ENCODE measurements around the gene TMEM40. TPM values are rescaled to one million over a fixed set of nuclear protein-coding genes. Genes with fewer than 3 reads are reported as not detected.
A peak's percentile ranks its signal among the peaks of the same experiment; 100 is the strongest.

The TMEM40 gene
- total and polyA plus RNA-seq, 9 of the 15 experiments (the other 6 are each of a cell fraction or from before 2014, with no cell fraction given), result 0.11 to 0.31 (median 0.14) TPM; not detected in 6

GRCh38 chr3:12755754-12756153, 3.3 kb downstream of the TMEM40 start (continued):
- TF ChIP-seq, protein P1, sequence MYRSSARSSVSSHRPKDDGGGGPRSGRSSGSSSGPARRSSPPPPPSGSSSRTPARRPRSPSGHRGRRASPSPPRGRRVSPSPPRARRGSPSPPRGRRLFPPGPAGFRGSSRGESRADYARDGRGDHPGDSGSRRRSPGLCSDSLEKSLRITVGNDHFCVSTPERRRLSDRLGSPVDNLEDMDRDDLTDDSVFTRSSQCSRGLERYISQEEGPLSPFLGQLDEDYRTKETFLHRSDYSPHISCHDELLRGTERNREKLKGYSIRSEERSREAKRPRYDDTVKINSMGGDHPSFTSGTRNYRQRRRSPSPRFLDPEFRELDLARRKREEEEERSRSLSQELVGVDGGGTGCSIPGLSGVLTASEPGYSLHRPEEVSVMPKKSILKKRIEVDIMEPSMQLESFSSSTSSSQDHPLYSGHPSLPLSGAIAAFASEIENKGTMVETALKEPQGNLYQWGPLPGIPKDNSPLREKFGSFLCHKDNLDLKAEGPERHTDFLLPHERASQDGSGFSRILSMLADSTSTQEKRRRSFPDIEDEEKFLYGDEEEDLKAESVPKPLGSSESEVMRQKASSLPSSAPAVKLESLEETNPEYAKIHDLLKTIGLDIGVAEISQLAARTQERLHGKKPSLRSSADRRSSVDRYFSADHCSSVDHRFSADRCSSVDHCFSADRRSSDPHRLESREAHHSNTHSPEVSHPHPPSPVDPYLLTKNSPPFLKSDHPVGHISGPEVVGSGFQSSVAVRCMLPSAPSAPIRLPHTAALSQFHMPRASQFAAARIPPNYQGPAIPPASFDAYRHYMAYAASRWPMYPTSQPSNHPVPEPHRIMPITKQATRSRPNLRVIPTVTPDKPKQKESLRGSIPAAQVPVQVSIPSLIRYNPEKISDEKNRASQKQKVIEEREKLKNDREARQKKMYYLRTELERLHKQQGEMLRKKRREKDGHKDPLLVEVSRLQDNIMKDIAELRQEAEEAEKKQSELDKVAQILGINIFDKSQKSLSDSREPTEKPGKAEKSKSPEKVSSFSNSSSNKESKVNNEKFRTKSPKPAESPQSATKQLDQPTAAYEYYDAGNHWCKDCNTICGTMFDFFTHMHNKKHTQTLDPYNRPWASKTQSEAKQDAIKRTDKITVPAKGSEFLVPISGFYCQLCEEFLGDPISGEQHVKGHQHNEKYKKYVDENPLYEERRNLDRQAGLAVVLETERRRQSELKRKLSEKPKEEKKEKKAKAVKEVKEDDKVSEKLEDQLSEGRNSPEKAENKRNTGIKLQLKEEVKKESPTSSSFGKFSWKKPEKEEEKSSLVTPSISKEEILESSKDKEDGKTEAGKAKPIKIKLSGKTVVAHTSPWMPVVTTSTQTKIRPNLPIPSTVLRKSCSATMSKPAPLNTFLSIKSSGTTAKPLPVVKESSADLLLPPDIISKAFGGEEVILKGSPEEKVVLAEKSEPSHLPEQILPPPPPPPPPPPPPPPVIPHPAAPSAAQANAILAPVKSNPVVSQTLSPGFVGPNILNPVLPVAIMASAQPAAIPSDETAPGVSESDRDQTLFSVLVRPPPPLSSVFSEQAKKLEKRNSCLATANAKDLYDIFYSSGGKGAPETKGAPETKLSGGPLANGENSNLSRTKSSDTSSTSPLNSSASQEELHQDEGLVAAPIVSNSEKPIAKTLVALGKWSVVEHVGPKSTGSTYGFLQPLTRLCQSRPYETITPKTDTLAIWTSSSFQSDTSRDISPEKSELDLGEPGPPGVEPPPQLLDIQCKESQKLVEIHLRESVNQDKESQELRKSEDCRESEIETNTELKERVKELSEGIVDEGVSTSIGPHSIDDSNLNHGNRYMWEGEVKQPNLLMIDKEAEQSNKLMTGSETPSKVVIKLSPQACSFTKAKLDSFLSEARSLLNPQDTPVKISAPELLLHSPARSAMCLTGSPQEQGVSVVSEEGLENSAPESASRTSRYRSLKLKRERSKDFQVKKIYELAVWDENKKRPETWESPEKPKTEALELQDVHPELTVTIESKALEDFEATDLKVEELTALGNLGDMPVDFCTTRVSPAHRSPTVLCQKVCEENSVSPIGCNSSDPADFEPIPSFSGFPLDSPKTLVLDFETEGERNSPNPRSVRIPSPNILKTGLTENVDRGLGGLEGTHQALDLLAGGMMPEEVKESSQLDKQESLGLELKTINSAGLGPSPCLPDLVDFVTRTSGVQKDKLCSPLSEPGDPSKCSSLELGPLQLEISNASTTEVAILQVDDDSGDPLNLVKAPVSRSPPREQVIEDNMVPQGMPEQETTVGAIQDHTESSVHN (IDR thresholded peaks at IDR 0.05; ENCODE audit: borderline replicate concordance in 1 of 2, low read depth in 1 of 2), result no peak
- TF ChIP-seq HDAC2 (IDR thresholded peaks at IDR 0.05) (peak; percentile 36; the same call in 1 of the 2 replicates), ELF1 (tag; IDR thresholded peaks at IDR 0.05) (no peak), GABPB2 (CRISPR knock-in tag; conservative IDR thresholded peaks at IDR 0.05) (no peak), HOXB6 (CRISPR knock-in tag; IDR thresholded peaks at IDR 0.05; ENCODE audit: borderline replicate concordance) (no peak), EP300 (IDR thresholded peaks at IDR 0.05; ENCODE audit: low read length) (peak; percentile 49; the same call in 1 of the 2 replicates), PBX2 (CRISPR knock-in tag; IDR thresholded peaks at IDR 0.05; ENCODE audit: low read depth) (no peak), PBX2 (tag; conservative IDR thresholded peaks at IDR 0.05; ENCODE audit: low read depth) (no peak), MEF2A (IDR thresholded peaks at IDR 0.05; ENCODE audit: control insufficient read depth, low read depth, low read length) (no peak), TEAD4 (IDR thresholded peaks at IDR 0.05; ENCODE audit: low read length) (peak; percentile 79), TEAD4 (CRISPR knock-in tag; IDR thresholded peaks at IDR 0.05; ENCODE audit: borderline replicate concordance) (no peak), PTRF (tag; IDR thresholded peaks at IDR 0.05) (no peak), BMI1 (IDR thresholded peaks at IDR 0.05; ENCODE audit: low read length) (no peak), WHSC1 (IDR thresholded peaks at IDR 0.05; ENCODE audit: low read length) (no peak), SIN3B (IDR thresholded peaks at IDR 0.05; ENCODE audit: low read depth) (no peak), MEIS2 (IDR thresholded peaks at IDR 0.05; ENCODE audit: partially characterized antibody) (peak; percentile 61), FOXJ3 (CRISPR knock-in tag; IDR thresholded peaks at IDR 0.05) (no peak)
